HuH-7 (cell line): ENCODE measurements around the gene ZNF598.
A peak's percentile ranks its signal among the peaks of the same experiment; 100 is the strongest.
"Not testable (repeated sequence)": the region's sequence is repeated elsewhere in the genome, so short reads cannot be mapped to it uniquely, and the experiment has no call there.

ENCODE experiments used
- DNase-seq: peaks from one replicate; pipeline ENCODE4 v3.0.0; 2011; ENCODE audit warnings: low spot score

Gene ZNF598

GRCh38 chr16:2040041-2040786 lies 30.6 kb upstream of the ZNF598 start:
- DNase-seq = no peak

GRCh38 chr16:2039274-2040031 lies 29.8 kb upstream of the ZNF598 start:
- peak; percentile 72 for DNase-seq

GRCh38 chr16:2038382-2039231 lies 29.0 kb upstream of the ZNF598 start:
- DNase-seq = no peak

- no peak for DNase-seq
These were observed 28.2 kb upstream of the ZNF598 start for GRCh38 chr16:2037647-2038381.

- no peak for DNase-seq
These were observed 27.5 kb upstream of the ZNF598 start for GRCh38 chr16:2037115-2037514.

GRCh38 chr16:2036200-2036966 lies 26.8 kb upstream of the ZNF598 start:
- DNase-seq = no peak

- peak; percentile 73 for DNase-seq
These were observed 26.0 kb upstream of the ZNF598 start for GRCh38 chr16:2035431-2036199.

GRCh38 chr16:2034696-2035430 lies 25.2 kb upstream of the ZNF598 start:
- no peak for DNase-seq

- not testable (repeated sequence) for DNase-seq
These were observed 24.5 kb upstream of the ZNF598 start for GRCh38 chr16:2033909-2034695.

- no peak for DNase-seq
These were observed 23.7 kb upstream of the ZNF598 start for GRCh38 chr16:2033057-2033908.

GRCh38 chr16:2032285-2033056 lies 22.9 kb upstream of the ZNF598 start:
- no peak for DNase-seq

- no peak for DNase-seq
These were observed 21.5 kb upstream of the ZNF598 start for GRCh38 chr16:2031081-2031577.

- DNase-seq = no peak
These were observed 20.4 kb upstream of the ZNF598 start for GRCh38 chr16:2030036-2030435.

- DNase-seq = no peak
These were observed 19.7 kb upstream of the ZNF598 start for GRCh38 chr16:2029350-2029749.

GRCh38 chr16:2028620-2029220 lies 19.1 kb upstream of the ZNF598 start:
- no peak for DNase-seq

GRCh38 chr16:2028146-2028545 lies 18.5 kb upstream of the ZNF598 start:
- no peak for DNase-seq
